Muscle of leg (tissue), 11 donors: ENCODE measurements around the gene IQCF2. TPM values are rescaled to one million over a fixed set of nuclear protein-coding genes. Genes with fewer than 3 reads are reported as not detected.
"Not testable (repeated sequence)": the region's sequence is repeated elsewhere in the genome, so short reads cannot be mapped to it uniquely, and the experiment has no call there.

Experiments used
- DNase-seq: peaks from one replicate; pipeline ENCODE4 v3.0.0; 2013
- H3K27ac ChIP-seq: one replicate; pipeline ENCODE4 v1.5.1; 2013; ENCODE audit warnings: mild to moderate bottlenecking, low read length, control low read depth
- H3K27me3 ChIP-seq: one replicate; pipeline ENCODE4 v1.6.1; 2013; ENCODE audit warnings: low read length; ENCODE audit not compliant: control insufficient read depth, insufficient read depth
- H3K36me3 ChIP-seq: one replicate; pipeline ENCODE4 v1.6.1; 2013; ENCODE audit warnings: low read length; ENCODE audit not compliant: control insufficient read depth, insufficient read depth
- H3K4me1 ChIP-seq: one replicate; pipeline ENCODE4 v1.6.1; 2013; ENCODE audit warnings: low read length; ENCODE audit not compliant: control insufficient read depth, insufficient read depth
- H3K4me3 ChIP-seq: one replicate; pipeline ENCODE4 v1.5.1; 2013; ENCODE audit warnings: low read length, control low read depth
- H3K9me3 ChIP-seq: replicated peaks from 2 replicates; pipeline ENCODE4 v1.6.1; 2013; ENCODE audit warnings: low read depth, low read length; ENCODE audit not compliant: control insufficient read depth
- WGBS: methylation state at CpG from one replicate; pipeline ENCODE4 v1.1.5; 2013; ENCODE audit warnings: missing lambda C conversion rate; ENCODE audit not compliant: insufficient coverage; 5-methylcytosine and 5-hydroxymethylcytosine counted together
- polyA plus RNA-seq, 8 donors: library from polyadenylated mRNA; unstranded; fragments of 120-200 nt; gene quantifications; one replicate each; pipeline versions ENCODE4 v1.2.1 to v1.2.3, GENCODE V29; 2013; ENCODE audit warnings: inconsistent platforms in 1 of 8, low replicate concordance in 1 of 8; ENCODE audit not compliant: insufficient read length in 8 of 8, insufficient read depth in 1 of 8
- total RNA-seq: library from RNA; stranded (reverse); fragments of 120-200 nt; gene quantifications from one replicate; pipeline ENCODE4 v1.2.4, GENCODE V29; 2013

Gene IQCF2
- total and polyA plus RNA-seq, 9 donors: 0.30 TPM; not detected in 8

- Histone ChIP-seq H3K27ac (no peak overlapping the region), H3K27me3 (no peaks in the 10 kb centered on the region), H3K9me3 (peaks cover 4% of the 10 kb centered on the region), H3K4me3 (no peak overlapping the region), H3K4me1 (no peaks in the 10 kb centered on the region), H3K36me3 (no peaks in the 10 kb centered on the region)
- no peak for DNase-seq
- 53% methylated on average over 3 of the region's 4 CpGs for WGBS
Measured at GRCh38 chr3:51830836-51831385, 30.5 kb upstream of the IQCF2 start.

GRCh38 chr3:51836606-51837005 is 24.8 kb upstream of the IQCF2 start:
- Histone ChIP-seq H3K4me1 (no peaks in the 10 kb centered on the region), H3K36me3 (no peaks in the 10 kb centered on the region), H3K9me3 (no peaks in the 10 kb centered on the region), H3K27ac (no peak overlapping the region), H3K27me3 (no peaks in the 10 kb centered on the region), H3K4me3 (no peak overlapping the region)
- no peak for DNase-seq
- WGBS: 100% methylated on average over 1 of the region's 5 CpGs

- H3K4me3 ChIP-seq: no peak overlapping the region
- H3K27ac ChIP-seq: no peak overlapping the region
- no peaks in the 10 kb centered on the region for H3K36me3 ChIP-seq
- no peaks in the 10 kb centered on the region for H3K9me3 ChIP-seq
- H3K27me3 ChIP-seq: peaks cover 3% of the 10 kb centered on the region
- 100% methylated on average over 1 of the region's 7 CpGs for WGBS
- DNase-seq: no peak
- H3K4me1 ChIP-seq: no peaks in the 10 kb centered on the region
Measured at GRCh38 chr3:51845129-51845528, 16.3 kb upstream of the IQCF2 start.

GRCh38 chr3:51855411-51855810 is 6.0 kb upstream of the IQCF2 start:
- H3K9me3 ChIP-seq, H3K4me1 ChIP-seq, H3K4me3 ChIP-seq, DNase-seq, H3K27ac ChIP-seq, H3K27me3 ChIP-seq, H3K36me3 ChIP-seq: not testable (repeated sequence)
- WGBS: no CpG with 5 or more reads among the region's 1 CpG

- Histone ChIP-seq H3K27ac (no peak overlapping the region), H3K27me3 (no peaks in the 10 kb centered on the region), H3K4me1 (no peaks in the 10 kb centered on the region), H3K36me3 (no peaks in the 10 kb centered on the region), H3K4me3 (no peak overlapping the region), H3K9me3 (no peaks in the 10 kb centered on the region)
- 76% methylated on average over 13 of the region's 13 CpGs for WGBS
- no peak for DNase-seq
Measured at GRCh38 chr3:51862886-51863285, 1.5 kb downstream of the IQCF2 start.

- H3K36me3 ChIP-seq, H3K27ac ChIP-seq, DNase-seq, H3K27me3 ChIP-seq, H3K4me3 ChIP-seq, H3K9me3 ChIP-seq, H3K4me1 ChIP-seq: not testable (repeated sequence)
- no CpG with 5 or more reads among the region's 1 CpG for WGBS
Measured at GRCh38 chr3:51868896-51869295, 7.5 kb downstream of the IQCF2 start.

- H3K27ac ChIP-seq: no peak overlapping the region
- no peaks in the 10 kb centered on the region for H3K36me3 ChIP-seq
- no peaks in the 10 kb centered on the region for H3K4me1 ChIP-seq
- WGBS: no CpG with 5 or more reads among the region's 2 CpGs
- H3K4me3 ChIP-seq: no peak overlapping the region
- H3K9me3 ChIP-seq: no peaks in the 10 kb centered on the region
- no peaks in the 10 kb centered on the region for H3K27me3 ChIP-seq
- DNase-seq: no peak
Measured at GRCh38 chr3:51869304-51869703, 7.9 kb downstream of the IQCF2 start.

- Histone ChIP-seq H3K9me3 (no peaks in the 10 kb centered on the region), H3K27ac (no peak overlapping the region), H3K36me3 (no peaks in the 10 kb centered on the region), H3K27me3 (no peaks in the 10 kb centered on the region), H3K4me1 (no peaks in the 10 kb centered on the region), H3K4me3 (no peak overlapping the region)
- WGBS: no CpG with 5 or more reads among the region's 1 CpG
- no peak for DNase-seq
Measured at GRCh38 chr3:51873253-51873766, 11.9 kb downstream of the IQCF2 start.

- no peak for DNase-seq
- H3K4me3 ChIP-seq: no peak overlapping the region
- H3K27me3 ChIP-seq: no peaks in the 10 kb centered on the region
- no peaks in the 10 kb centered on the region for H3K9me3 ChIP-seq
- H3K27ac ChIP-seq: no peak overlapping the region
- no peaks in the 10 kb centered on the region for H3K4me1 ChIP-seq
- H3K36me3 ChIP-seq: no peaks in the 10 kb centered on the region
- WGBS: 87% methylated on average over 10 of the region's 10 CpGs
Measured at GRCh38 chr3:51873876-51874275, 12.5 kb downstream of the IQCF2 start.

- Histone ChIP-seq H3K9me3 (no peaks in the 10 kb centered on the region), H3K4me3 (no peak overlapping the region), H3K4me1 (no peaks in the 10 kb centered on the region), H3K27me3 (no peaks in the 10 kb centered on the region), H3K27ac (no peak overlapping the region), H3K36me3 (no peaks in the 10 kb centered on the region)
- no peak for DNase-seq
- WGBS: 81% methylated on average over 2 of the region's 2 CpGs
Measured at GRCh38 chr3:51874411-51874810, 13.0 kb downstream of the IQCF2 start.

- no peaks in the 10 kb centered on the region for H3K9me3 ChIP-seq
- H3K27me3 ChIP-seq: no peaks in the 10 kb centered on the region
- no peaks in the 10 kb centered on the region for H3K36me3 ChIP-seq
- H3K4me1 ChIP-seq: no peaks in the 10 kb centered on the region
- WGBS: 60% methylated on average over 1 of the region's 4 CpGs
- DNase-seq: no peak
- H3K27ac ChIP-seq: no peak overlapping the region
- H3K4me3 ChIP-seq: no peak overlapping the region
Measured at GRCh38 chr3:51874889-51875288, 13.5 kb downstream of the IQCF2 start.
